ENCODE data around the gene MEF2D.

MEF2D gene

DNA sequence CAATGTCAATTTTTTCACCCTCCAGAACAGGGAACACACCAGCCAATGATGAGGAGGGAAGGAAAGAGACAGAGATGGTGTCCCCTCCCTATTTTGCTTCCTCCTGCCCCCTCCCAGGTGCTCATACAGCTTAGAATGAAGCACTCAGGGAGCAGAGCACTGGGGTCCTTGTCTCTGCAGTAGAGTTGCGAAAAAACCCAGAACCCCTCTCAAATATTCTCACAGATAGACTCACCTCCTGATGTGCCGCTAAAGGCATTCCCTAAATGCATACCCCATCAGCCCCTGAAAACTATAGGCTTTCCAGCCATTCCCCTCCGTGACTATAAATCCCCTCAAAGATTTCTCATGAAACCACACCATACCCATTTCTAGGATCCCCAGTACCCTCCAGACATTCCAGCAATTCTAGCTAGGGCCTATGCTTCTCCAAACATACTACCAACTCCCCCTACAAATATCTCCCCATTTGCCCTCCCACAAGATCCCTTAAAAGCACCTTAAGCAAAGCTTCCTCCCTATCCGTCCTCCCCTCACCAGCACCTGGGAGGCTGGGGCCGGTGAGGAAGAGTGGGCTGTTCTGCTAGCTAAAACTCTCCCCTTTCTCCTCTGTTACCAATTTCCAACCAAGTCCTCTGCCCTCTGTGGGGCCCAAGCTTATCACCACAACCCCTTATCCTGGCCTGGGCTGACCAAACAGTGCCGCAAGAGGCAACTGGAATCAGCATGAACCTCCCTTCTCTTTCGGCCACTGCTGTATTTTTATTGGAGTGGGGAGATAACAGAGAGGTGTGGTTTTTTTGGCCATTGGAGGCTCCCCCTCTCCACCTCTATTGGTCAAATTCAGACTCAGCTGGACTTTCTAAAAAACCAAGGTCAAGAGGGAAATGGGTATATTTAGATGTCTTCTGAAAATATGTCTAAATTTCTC lies 76.9 kb downstream of the MEF2D start:
- DNase-seq = no peak

DNA sequence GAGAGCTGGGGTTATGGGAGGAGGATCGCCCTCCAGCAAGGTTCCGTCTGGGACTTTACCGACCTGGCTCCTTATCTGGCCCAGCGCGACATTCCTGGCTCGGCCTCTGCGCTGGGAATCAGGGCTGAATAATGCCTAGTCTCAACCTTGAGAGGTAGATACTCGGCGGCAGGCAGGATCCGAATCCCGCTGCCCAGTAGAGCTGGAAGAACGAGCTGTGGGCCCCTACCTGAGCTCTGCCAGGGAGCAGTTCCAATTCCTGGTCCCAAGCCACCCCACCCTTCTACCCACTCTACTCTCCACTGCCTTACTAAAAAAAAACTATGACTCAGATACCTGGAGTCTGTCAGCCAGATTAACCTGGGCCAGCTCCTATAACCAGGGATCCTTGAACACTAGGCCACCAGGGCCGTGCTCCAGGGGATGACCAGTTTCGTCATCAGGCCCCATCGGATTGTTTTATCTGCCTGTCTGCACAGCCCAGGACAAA lies 77.9 kb downstream of the MEF2D start:
- DNase-seq = no peak

DNA sequence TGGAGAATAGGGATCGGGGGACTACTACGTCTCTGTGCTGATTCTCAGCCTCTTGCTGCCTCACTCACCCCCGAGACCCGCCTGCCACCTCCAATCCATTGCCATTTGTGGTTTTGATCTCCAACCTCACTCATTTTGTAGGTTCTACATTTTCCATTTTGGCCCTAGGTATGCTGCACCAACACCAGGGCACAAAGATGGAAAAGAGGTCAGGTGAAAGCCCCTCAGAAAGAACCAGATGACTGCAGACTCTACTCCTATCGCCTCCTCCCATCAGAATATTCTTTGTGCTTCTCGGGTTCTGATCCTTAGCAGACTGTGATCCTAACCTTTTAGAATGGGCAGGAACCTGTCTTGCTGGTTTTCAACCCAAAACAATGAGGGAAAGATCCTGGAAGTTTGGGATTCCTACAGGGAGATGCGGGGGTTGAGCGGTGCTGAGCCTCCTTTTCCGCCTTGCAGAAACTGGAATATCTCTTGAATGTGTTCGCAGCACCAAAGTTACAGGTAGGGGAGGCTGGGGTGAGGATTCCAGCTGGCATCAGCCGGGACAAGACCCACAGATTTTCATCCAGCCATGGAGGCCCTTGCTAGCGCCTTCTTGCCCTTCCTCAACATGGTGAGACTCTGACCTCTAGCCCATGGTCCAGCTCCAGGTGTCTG lies 78.5 kb downstream of the MEF2D start:
- DNase-seq = no peak

DNA sequence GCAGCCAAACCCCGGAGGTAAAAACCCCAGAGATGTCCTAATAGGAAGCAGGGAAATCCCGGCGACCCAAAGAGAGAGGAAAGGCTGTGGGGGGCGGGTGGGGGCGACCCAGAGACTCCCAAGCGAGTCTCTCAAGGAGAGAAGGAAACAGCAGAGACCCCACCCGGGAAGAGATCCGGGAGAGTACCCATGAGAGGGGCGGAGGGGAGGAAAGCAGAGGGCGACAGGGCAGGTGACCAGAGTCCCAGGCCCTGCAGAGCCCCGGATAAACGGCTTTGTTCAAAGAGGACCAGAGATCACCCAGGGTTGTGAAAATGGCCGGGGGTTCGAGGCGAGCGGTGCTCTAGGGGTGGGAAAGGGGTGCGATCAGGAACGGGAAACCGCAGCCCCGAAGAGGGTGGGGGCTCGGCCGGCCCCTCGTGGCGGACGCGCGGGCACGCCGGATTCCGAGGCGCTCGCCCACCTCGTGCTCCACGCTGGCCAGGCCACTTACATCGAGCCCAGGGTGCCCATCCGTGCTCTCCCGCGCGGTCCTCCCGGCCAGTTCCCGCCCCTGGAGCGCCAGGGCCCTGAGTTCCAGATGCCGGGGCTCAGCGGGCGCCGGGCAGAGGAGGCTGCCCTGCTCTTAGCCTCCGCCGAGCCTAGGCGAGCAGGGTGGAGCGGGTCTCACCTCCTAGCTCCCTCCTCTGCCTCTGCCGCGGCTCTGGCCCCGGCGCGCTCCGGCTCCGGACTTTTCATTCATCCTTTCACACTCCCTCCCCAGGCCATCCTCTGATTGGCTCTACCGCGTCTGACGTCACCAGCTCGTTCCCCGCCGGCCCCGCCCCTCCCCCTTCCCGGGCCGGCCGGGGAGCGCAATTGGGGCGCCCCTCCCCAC lies 79.3 kb downstream of the MEF2D start:
- peak; percentile 60 for DNase-seq

DNA sequence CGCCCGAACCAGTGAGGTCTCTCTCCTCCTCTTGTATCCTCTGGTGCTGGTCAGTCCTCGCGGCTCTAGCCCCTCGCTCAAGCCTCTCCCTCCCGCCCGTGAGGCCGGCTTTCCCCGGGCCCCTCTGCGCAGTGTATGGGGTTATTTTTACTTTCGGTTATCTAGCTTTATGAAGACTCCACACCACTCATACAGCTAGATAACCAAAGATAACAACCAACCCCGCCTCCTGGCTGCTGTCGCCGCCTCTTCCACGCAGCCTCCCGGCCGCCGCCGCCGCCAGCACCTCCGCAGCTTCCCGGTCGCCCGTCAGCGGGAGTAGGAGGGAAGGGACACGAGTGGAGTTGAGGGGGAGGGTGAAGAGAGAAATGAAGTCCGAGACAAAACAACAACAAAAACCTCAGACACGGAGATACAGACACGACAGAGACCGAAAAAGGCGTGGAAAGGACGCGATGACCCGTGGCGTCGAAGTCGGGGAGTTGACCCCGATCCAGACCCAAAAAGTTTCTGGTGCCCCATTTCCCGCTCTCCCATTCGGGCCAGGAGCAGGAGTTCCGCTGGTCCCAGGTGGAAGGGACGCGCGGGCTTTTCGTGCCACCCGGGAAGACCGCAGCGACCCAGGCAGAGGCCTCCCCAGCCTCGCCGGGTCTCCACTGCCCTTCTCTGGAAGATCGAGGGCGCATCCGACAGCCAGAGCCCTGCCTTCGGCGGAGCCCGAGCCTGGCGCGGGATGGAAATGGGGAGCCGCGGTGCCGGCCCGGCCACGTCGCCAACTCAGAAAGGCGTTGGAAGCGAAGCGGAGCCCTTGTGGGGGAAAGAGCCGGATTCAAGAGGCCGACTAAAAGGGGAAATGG lies 80.1 kb downstream of the MEF2D start:
- DNase-seq = peak; percentile 29

DNA sequence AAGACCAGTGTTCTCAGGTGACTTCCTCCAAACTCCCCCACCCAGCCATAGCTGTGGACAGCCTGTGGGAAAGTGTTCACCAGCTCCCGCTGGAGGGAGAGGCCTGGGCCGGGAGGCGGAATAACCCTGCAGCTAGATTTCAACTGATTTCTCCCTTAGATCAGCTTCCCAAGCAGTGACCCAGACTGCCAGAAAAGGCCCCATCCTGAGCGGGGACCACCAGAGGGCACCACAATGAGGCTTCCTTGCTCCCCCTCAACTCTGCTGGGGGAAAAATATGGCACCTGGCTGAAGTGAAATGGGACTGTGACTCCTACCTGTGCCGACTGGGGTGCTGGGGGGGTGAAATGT lies 80.7 kb downstream of the MEF2D start:
- DNase-seq = peak; percentile 7

DNA sequence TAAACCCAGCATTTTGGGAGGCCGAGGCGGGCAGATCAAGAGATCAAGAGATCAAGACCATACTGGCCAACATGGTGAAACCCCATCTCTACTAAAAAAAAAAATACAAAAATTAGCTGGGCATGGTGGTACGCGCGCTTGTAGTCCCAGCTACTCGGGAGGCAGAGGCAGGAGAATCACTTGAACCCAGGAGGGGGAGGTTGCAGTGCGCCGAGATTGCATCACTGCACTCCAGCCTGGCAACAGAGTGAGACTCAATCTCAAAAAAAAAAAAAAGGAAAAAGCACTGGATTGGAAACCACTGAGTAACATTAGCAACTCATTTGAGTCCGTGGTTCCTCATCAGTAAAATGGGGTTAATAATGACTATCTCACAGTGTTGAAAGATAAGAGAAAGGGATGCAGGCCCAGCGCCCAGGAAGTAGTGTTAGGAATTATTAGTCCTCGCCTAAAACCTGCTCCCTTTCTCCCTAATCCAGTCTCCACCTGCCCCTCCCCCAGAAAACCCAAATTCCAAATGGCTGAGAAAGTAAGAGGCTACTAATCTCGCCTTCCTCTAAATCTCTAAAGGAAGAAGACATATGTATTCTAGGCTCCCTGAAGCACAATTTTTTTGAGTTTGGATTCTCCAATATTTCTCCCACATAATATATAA lies 82.0 kb downstream of the MEF2D start:
- DNase-seq = no peak

DNA sequence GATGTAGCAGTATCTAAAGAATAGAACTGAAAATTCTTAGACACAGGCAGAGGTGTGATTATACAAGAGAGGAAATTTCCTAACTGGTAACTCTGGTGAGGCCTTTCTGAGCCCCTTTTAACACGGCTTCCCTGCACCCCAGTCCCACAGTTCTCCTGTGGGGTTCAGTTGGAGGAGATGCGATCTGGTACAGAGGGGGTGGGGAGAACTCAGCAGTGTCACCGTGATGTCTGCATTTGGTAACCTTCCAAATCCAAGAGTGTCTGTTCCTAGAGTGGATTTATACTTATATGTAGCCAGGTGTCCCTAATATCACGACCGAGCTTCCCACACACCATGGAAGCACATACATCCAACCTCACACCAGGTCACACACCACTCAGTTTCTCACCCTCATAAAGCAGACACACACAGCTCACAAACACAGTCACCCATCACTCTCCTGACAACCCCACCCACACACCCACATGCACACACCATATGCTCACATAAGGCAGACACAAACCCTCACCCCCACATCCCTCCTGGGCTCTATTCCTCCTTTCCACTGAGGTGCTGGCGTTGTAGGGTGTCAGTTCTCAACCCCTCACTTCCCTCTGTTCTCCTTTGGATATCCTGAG lies 83.1 kb downstream of the MEF2D start:
- no peak for DNase-seq

DNA sequence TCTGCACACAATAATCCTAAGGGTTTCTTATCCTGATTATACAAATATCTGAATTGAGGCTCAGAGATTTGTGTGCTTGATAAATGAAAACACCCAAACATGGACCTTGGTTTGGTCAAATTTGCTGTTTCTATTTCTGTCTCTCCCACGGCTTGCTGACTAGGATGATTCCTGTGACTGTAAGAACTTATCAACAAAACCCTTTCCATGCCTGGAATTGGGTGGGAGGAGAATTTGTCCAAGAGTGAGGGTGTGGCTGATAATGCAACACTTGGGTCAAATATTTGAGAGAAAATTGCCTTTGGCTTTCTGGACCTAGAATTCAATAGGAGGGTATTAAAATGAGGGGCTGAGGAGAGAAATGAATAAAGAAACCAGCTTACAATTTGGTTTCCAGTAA lies 83.6 kb downstream of the MEF2D start:
- no peak for DNase-seq

DNA sequence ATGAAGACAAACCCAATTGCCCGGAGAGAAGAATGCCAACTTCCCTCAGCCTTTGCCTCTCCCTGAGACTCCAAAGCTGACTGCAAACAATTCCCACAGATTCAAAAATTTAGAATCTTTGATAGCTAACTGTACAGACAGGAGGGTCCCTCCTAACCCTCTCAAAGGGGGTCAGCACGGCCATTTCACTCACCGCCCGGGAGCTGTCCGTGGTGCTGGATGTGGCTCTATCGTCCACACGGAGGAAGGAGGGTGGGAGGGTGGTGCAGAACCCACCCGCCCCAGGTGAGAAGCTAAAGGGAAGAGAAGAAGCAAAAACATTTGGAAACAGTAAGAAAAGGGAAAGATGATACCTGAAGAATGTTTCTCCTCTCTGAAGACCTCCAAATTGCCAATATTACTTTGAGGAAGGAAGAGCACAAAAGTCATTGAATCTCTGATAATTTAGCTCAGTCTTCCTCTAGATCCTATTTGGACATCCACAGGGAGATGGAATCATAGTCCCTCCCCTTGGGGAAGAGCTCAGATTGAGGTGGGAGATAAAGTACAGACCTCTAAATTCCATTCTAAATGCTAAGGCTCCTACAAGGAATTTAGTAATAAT lies 86.0 kb downstream of the MEF2D start:
- peak; percentile 18 for DNase-seq
